Suprapubic skin (tissue), 4 donors: ENCODE results near the gene RRAGD.

Experiments used
- CTCF ChIP-seq, 2 donors: fragments of 200-600 bp in 1 of 2; fragments of 450-650 bp in 1 of 2; sonication (generic) in 1 of 2; IDR thresholded peaks; one replicate each; pipeline ENCODE4 v1.5.1; 2016 to 2019; ENCODE audit warnings: antibody characterized with exemption in 2 of 2, mild to moderate bottlenecking in 1 of 2, moderate library complexity in 1 of 2
- EP300 ChIP-seq: sonication (generic); formaldehyde crosslinking; IDR thresholded peaks from one replicate; pipeline ENCODE4 v1.6.1; 2017; ENCODE audit warnings: antibody characterized with exemption
- POLR2A ChIP-seq, 2 donors: fragments of 450-650 bp; IDR thresholded peaks; one replicate each; pipeline ENCODE4 v1.6.1; 2017; ENCODE audit warnings: antibody characterized with exemption in 2 of 2, mild to moderate bottlenecking in 2 of 2, moderate library complexity in 2 of 2
- POLR2AphosphoS5 ChIP-seq, 3 donors: sonication (generic); formaldehyde crosslinking; IDR thresholded peaks; one replicate each; pipeline ENCODE4 v1.6.1; 2017; ENCODE audit warnings: antibody characterized with exemption in 3 of 3

- TF ChIP-seq EP300 (no peak), CTCF (IDR thresholded peaks at IDR 0.05) (no peak), POLR2A (IDR thresholded peaks at IDR 0.05) (no peak), POLR2AphosphoS5 (IDR thresholded peaks at IDR 0.05) (no peak)
Observed at GRCh38 chr6:89385846-89386245, 26.2 kb downstream of the RRAGD start.
